GM19438 (cell line): ENCODE data around the gene MTHFS.
"Not testable (repeated sequence)": the region's sequence is repeated elsewhere in the genome, so short reads cannot be mapped to it uniquely, and the experiment has no call there.

Source experiments
- ATAC-seq: cut with Tn5 transposase; IDR thresholded peaks from one replicate; pipeline ENCODE4 v1.9.1; 2021; ENCODE audit warnings: low read depth; ENCODE audit not compliant: unreplicated experiment

MTHFS gene

GRCh38 chr15:79916502-79917132 lies 19.8 kb upstream of the MTHFS start:
- ATAC-seq: no peak

DNA sequence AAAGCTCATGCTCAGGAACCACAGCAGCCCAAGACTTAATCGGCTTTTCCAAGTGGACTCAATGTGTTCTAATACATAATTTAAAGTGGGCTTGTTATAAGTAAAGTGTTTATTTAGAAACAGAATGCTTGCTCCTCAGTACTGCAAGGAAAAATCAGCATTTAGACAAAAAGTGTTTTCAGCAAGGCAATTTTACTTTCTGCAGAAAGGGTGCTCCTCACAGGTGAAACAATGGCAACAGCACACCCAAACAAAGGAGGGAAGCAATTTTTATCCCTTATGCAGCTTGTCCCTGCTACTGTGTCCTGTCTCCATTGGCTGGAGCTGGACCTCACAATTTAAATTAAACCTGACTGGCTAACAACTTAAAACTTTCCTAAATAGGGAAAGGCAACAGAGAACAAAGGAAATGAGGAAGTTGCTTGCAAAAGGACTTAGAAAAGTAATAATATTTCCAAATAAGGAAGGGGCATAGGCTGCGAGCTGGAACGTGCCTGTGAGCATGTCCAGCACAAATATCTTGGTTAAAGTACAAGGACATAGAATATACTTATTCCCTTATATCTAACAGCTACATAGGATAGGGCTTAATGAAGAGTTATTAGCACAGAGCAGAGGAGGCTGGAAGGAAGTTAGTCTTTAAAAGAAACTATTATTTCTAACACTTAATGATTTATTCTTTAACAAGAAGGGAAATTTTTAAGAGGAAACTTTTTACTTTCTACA lies 19.1 kb upstream of the MTHFS start:
- not testable (repeated sequence) for ATAC-seq

- ATAC-seq: no peak
Observed at GRCh38 chr15:79914728-79915127, 17.9 kb upstream of the MTHFS start.

GRCh38 chr15:79909556-79910335 lies 12.9 kb upstream of the MTHFS start:
- ATAC-seq: not testable (repeated sequence)

DNA sequence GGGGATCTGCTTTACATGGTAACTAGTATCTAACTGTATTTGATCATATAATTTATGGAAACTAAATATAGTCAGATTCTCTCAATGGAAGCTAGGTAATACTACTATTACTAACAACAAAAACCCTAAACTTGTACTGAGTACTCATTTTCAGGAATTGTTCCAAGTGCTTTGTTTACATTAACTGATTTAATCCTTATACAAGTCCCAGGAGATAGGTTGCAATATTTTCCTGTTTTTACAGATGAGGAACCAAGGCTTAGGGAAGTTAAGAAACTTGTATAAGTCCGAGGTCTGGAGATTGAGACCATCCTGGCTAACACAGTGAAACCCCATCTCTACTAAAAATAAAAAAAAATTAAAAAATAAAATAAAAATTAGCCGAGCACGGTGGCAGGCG lies 7.5 kb upstream of the MTHFS start:
- ATAC-seq: no peak

- no peak for ATAC-seq
Observed at GRCh38 chr15:79903626-79904025, 6.8 kb upstream of the MTHFS start.

DNA sequence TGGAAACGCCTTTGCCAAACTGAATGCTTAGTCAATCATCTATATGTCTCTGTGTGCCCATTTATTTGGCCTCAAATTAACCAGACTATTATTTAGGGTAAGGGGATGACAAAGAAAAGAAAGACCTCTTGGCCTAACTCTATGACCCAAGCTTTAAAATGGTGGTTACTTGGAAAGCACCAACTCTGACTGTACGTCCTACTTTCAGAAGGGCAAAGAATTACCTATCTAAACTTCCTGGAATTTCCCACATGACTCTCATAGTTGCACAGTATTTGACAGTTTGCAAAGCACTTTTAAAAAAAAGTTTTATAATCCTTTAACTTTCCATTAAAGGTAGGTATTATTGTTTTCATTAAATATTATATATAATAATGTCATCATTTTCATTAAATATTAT lies 6.3 kb upstream of the MTHFS start:
- ATAC-seq: no peak

- no peak for ATAC-seq
Observed at GRCh38 chr15:79901958-79902357, 5.1 kb upstream of the MTHFS start.

DNA sequence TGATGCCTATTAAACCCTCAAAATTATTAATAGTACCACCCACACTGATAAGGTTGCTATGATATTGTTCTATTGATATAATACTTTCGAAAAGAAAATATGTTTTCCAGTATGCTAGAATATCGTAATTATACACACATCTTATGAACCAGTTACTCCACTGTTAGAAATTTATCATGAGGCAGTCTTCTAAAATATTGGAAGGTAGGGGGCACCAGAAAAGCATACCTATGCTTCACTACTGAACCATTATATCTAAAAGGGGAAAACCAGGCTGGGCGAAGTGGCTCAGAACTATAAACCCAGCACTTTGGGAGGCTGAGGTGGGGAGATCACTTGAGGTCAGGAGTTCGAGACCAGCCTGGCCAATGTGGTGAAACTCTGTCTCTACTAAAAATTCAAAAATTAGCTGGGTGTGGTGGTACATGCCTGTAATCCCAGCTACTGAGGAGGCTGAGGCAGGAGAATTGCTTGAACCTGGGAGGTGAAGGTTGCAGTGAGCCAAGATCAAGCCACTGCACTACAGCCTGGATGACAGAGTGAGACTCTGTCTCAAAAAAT lies 4.1 kb upstream of the MTHFS start:
- not testable (repeated sequence) for ATAC-seq

- no peak for ATAC-seq
Observed at GRCh38 chr15:79900087-79900486, 3.3 kb upstream of the MTHFS start.

DNA sequence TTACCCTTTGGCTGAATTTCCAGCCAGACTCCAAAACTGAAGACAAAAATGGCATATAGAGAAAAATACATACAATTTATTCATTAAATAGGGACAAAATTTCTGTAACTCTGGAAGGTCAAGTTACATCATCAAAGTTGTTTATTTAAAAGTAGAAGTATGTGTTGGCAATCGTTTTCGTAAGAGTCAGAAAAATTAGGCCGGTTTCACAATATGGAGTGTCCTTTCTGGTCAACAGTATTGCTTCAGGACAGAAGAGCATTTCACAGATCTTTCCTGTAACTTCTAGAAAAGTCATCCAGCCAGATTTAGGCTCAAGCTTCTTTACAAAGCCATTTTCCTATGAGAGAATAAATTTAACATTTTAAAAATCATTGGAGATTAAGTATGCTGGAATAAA lies 2.0 kb upstream of the MTHFS start:
- not testable (repeated sequence) for ATAC-seq

DNA sequence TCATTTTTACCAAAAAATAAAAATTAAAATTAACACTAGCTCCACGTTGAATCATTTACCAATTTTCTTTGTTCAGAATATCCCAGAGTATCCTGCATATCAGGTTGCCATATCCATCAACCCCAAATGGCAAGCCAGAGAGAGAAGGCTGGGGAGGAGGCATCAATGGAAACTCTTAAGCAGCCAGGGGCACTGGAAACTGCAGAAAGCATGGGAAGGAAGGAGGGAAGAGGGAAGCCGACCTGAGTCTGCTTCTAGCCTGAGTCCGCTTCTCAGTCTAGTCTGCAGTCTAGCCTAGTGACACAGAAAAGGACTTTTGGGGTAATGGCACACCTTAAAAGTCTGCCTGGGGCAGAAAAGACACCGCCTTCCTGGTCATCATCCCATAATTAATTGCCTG lies 1.6 kb upstream of the MTHFS start:
- no peak for ATAC-seq

DNA sequence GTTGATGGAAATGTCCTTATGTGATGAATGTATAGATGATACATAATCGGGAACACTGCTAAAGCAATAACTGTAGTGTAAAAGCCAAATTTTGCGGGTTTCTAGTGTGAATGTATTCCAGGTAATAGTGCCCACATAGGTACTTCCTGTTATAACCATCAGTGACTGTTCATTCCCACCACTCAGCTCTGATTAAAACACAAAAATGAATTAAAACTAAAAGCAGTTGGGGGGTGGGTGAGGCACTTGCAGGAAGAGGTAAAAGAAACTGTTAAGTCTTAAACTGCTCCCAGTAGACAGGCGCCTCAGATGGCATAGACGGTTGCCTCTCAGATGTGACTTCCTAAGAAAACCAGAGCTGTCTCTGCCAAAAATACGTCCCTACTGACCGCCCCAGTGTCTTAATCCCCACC lies 893 bp upstream of the MTHFS start:
- no peak for ATAC-seq

- no peak for ATAC-seq
Observed at GRCh38 chr15:79897380-79897678, 515 bp upstream of the MTHFS start.

GRCh38 chr15:79896131-79896633 lies 632 bp downstream of the MTHFS start:
- peak; percentile 49 for ATAC-seq

DNA sequence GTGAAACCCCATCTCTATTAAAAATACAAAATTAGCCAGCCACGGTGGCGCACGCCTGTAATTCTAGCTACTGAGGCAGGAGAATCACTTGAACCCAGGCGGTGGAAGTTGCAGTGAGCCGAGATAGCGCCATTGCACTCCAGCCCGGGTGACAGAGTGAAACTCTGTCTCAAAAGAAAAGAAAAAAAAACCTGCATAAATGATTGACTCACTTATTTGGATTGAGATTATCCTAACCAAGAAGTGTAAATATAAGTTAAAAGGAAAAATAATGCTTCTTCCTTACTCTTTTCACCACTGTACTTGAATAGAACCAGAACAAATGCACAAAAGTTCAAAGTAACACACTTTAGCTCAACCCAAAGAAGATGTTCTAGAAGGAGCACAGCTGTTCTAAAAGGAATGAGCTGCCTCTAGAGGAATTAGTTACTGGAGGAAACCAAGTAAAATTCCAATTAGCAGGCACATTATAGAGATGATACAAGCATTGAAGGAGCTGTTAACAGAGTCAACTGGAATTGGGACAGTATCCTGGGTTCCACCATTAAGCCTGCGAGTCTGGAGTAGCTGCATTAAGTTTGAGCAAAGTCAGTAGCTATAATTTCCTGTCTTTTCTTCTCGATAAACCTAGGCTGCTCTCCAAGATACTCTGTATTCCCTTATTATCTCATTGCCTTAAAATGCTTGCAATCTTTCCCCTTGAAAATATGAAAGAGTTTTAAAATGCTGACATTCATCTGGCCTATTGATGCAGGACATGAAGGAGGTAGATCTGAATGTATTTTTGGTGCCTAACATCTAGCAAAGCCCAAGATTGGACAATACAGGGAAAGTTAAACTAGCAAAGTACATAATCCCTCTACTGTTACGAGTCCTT lies 9.5 kb downstream of the MTHFS start:
- ATAC-seq: no peak

- ATAC-seq: no peak
Observed at GRCh38 chr15:79886124-79886523, 10.7 kb downstream of the MTHFS start.

GRCh38 chr15:79884204-79884596 lies 12.6 kb downstream of the MTHFS start:
- ATAC-seq: no peak

DNA sequence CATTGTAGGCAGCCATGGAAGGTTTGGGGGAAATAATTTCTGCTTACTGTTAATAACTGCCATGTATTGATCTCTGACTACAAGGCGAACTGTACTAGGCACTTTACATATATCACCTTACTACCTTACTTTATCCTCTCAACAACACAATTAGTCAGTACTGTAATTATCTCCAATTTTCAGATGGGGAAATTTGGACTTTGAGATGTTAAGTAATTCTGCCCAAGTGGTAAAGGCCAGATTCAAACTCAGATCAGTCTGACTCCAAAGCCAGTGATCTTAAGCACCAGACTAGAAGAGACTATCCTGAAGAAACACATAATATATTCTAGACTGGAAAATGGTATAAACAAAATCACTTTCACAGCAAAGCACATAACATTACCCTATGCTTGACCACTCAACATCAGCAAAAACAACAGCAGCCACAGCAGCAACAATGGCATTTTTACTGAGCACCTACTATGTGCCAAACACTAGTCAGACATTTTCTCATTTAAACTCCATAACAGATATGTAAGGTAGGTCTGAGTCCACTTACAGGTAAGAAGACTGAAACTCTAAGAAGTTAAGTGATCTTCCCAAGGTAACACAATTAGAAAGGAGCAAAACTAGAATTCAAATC lies 13.1 kb downstream of the MTHFS start:
- no peak for ATAC-seq

GRCh38 chr15:79881668-79882067 lies 15.1 kb downstream of the MTHFS start:
- ATAC-seq: no peak
